Liver (tissue), 3 donors: ENCODE results near the gene ATF4.

Source experiments
- EGR1 ChIP-seq, 2 donors: IDR thresholded peaks; 2 replicates each; pipeline ENCODE4 v1.6.1; 2016 to 2018; ENCODE audit warnings: antibody characterized with exemption in 2 of 2, low read depth in 2 of 2
- JUND ChIP-seq, 2 donors: IDR thresholded peaks; 2 replicates each; pipeline ENCODE4 v1.6.1; 2016; ENCODE audit warnings: antibody characterized with exemption in 2 of 2
- MAX ChIP-seq: IDR thresholded peaks from 2 replicates; pipeline ENCODE4 v1.6.1; 2016; ENCODE audit warnings: antibody characterized with exemption
- RAD21 ChIP-seq, 2 donors: IDR thresholded peaks; 2 replicates each; pipeline ENCODE4 v1.6.1; 2016; ENCODE audit warnings: antibody characterized with exemption in 2 of 2, mild to moderate bottlenecking in 2 of 2
- REST ChIP-seq: IDR thresholded peaks from 2 replicates; pipeline ENCODE4 v1.6.1; 2016; ENCODE audit warnings: antibody characterized with exemption, mild to moderate bottlenecking
- SP1 ChIP-seq: IDR thresholded peaks from 2 replicates; pipeline ENCODE4 v1.6.1; 2018; ENCODE audit warnings: antibody characterized with exemption, mild to moderate bottlenecking
- TAF1 ChIP-seq: conservative IDR thresholded peaks from 2 replicates; pipeline ENCODE4 v1.6.1; 2016; ENCODE audit warnings: antibody characterized with exemption, mild to moderate bottlenecking
- TF ChIP-seq, protein P1 (sequence below): fragments of 150-350 bp; IDR thresholded peaks from 2 replicates; pipeline ENCODE4 v1.5.1; 2017; ENCODE audit warnings: improper control_type of control experiment, low read depth, low read length; ENCODE audit not compliant: missing input control
- donor health status: healthy.
- donor health status: healthy.

- no peak for TF ChIP-seq REST
- TF ChIP-seq, protein P1, sequence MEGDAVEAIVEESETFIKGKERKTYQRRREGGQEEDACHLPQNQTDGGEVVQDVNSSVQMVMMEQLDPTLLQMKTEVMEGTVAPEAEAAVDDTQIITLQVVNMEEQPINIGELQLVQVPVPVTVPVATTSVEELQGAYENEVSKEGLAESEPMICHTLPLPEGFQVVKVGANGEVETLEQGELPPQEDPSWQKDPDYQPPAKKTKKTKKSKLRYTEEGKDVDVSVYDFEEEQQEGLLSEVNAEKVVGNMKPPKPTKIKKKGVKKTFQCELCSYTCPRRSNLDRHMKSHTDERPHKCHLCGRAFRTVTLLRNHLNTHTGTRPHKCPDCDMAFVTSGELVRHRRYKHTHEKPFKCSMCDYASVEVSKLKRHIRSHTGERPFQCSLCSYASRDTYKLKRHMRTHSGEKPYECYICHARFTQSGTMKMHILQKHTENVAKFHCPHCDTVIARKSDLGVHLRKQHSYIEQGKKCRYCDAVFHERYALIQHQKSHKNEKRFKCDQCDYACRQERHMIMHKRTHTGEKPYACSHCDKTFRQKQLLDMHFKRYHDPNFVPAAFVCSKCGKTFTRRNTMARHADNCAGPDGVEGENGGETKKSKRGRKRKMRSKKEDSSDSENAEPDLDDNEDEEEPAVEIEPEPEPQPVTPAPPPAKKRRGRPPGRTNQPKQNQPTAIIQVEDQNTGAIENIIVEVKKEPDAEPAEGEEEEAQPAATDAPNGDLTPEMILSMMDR: no peak
- no peak for TF ChIP-seq MAX
- TF ChIP-seq TAF1: no peak
- no peak for TF ChIP-seq SP1
- TF ChIP-seq RAD21 (IDR thresholded peaks at IDR 0.05): no peak
- TF ChIP-seq JUND (IDR thresholded peaks at IDR 0.05): no peak
- no peak for TF ChIP-seq EGR1 (IDR thresholded peaks at IDR 0.05; ENCODE audit: low read depth in 2 of 2)
Observed at GRCh38 chr22:39529487-39529851, 9.1 kb downstream of the ATF4 start.
